CD14-positive monocyte (primary cell): ENCODE results near the gene WDR35. TPM values are rescaled to one million over a fixed set of nuclear protein-coding genes. Genes with fewer than 3 reads are reported as not detected.

Source experiments
- DNase-seq, 3 donors: peaks; one replicate each; pipeline ENCODE4 v3.0.0-alpha.2; 2011 to 2022
- H2AFZ ChIP-seq: 2 replicates; pipeline ENCODE4 v1.6.0; 2012; ENCODE audit warnings: mild to moderate bottlenecking, low read depth, low read length, inconsistent platforms; ENCODE audit not compliant: insufficient read depth, poor library complexity, severe bottlenecking
- H3K27ac ChIP-seq, 2 donors: 1 replicate in 1 of 2; 2 replicates in 1 of 2; pipeline ENCODE4 v1.5.1; 2012 to 2013; ENCODE audit warnings: low read length in 2 of 2, control low read depth in 1 of 2, inconsistent platforms in 1 of 2, low read depth in 1 of 2, mild to moderate bottlenecking in 1 of 2
- H3K27me3 ChIP-seq, 2 donors: one replicate each; pipeline versions ENCODE4 v1.6.0 to v1.6.1; 2011 to 2013; ENCODE audit warnings: low read length in 2 of 2; ENCODE audit not compliant: control insufficient read depth in 2 of 2, insufficient read depth in 2 of 2
- H3K36me3 ChIP-seq, 2 donors: replicated peaks in 1 of 2; 1 replicate in 1 of 2; 2 replicates in 1 of 2; pipeline versions ENCODE4 v1.5.1 to v1.6.1; 2012 to 2013; ENCODE audit warnings: low read length in 2 of 2, control low read depth in 1 of 2, inconsistent platforms in 1 of 2, mild to moderate bottlenecking in 1 of 2; ENCODE audit not compliant: insufficient read depth in 2 of 2, control insufficient read depth in 1 of 2
- H3K4me1 ChIP-seq, 2 donors: 1 replicate in 1 of 2; 2 replicates in 1 of 2; pipeline versions ENCODE4 v1.5.1 to v1.6.1; 2012 to 2013; ENCODE audit warnings: low read length in 2 of 2, control low read depth in 1 of 2, inconsistent platforms in 1 of 2, mild to moderate bottlenecking in 1 of 2, moderate library complexity in 1 of 2; ENCODE audit not compliant: insufficient read depth in 2 of 2, control insufficient read depth in 1 of 2
- H3K4me2 ChIP-seq: replicated peaks from 2 replicates; pipeline ENCODE3; 2012; ENCODE audit warnings: low read length, moderate library complexity, mild to moderate bottlenecking; ENCODE audit not compliant: poor library complexity, severe bottlenecking; ENCODE audit errors: extremely low read depth
- H3K4me3 ChIP-seq, 3 experiments: fragments of 200-600 bp in 1 of 3; sonication (generic) in 1 of 3; replicated peaks in 1 of 3; 1 replicate in 2 of 3; 2 replicates in 1 of 3; pipeline ENCODE4 v1.5.1; 2011 to 2013; ENCODE audit warnings: low read length in 3 of 3, mild to moderate bottlenecking in 3 of 3, control low read depth in 2 of 3, low read depth in 2 of 3, inconsistent platforms in 1 of 3, moderate library complexity in 1 of 3
- H3K79me2 ChIP-seq: 2 replicates; pipeline ENCODE4 v1.6.0; 2012; ENCODE audit warnings: mild to moderate bottlenecking, control low read depth, inconsistent platforms, low read length, moderate library complexity; ENCODE audit not compliant: insufficient read depth
- H3K9ac ChIP-seq: 2 replicates; pipeline ENCODE4 v1.6.0; 2017; ENCODE audit warnings: low read length, mild to moderate bottlenecking; ENCODE audit not compliant: insufficient read depth, poor library complexity, severe bottlenecking
- H3K9me3 ChIP-seq, 2 donors: replicated peaks in 1 of 2; 1 replicate in 1 of 2; 2 replicates in 1 of 2; pipeline versions ENCODE4 v1.5.1 to v1.6.1; 2012 to 2013; ENCODE audit warnings: low read length in 2 of 2, control low read depth in 1 of 2; ENCODE audit not compliant: control insufficient read depth in 1 of 2, insufficient read depth in 1 of 2
- H4K20me1 ChIP-seq: 2 replicates; pipeline ENCODE4 v1.6.0; 2012; ENCODE audit warnings: mild to moderate bottlenecking, low read length, control low read depth, moderate library complexity; ENCODE audit not compliant: insufficient read depth
- H3K27ac Mint-ChIP-seq, 7 donors: one replicate each; pipeline ENCODE4 v1.8.0; 2020; ENCODE audit warnings: mild to moderate bottlenecking in 7 of 7, mixed read lengths in 7 of 7, moderate library complexity in 6 of 7, inconsistent platforms in 2 of 7
- H3K27me3 Mint-ChIP-seq, 3 donors: one replicate each; pipeline ENCODE4 v1.8.0; 2021 to 2022; ENCODE audit warnings: low read depth in 3 of 3, mild to moderate bottlenecking in 3 of 3, mixed read lengths in 3 of 3, moderate library complexity in 3 of 3, inconsistent platforms in 1 of 3
- H3K36me3 Mint-ChIP-seq, 2 donors: one replicate each; pipeline ENCODE4 v1.8.0; 2020; ENCODE audit warnings: mixed read lengths in 2 of 2, inconsistent platforms in 1 of 2, mild to moderate bottlenecking in 1 of 2
- H3K4me1 Mint-ChIP-seq: one replicate; pipeline ENCODE4 v1.8.0; 2020; ENCODE audit warnings: mild to moderate bottlenecking, mixed read lengths
- H3K4me3 Mint-ChIP-seq, 2 donors: one replicate each; pipeline ENCODE4 v1.8.0; 2020; ENCODE audit warnings: mild to moderate bottlenecking in 2 of 2, mixed read lengths in 2 of 2, moderate library complexity in 1 of 2
- H3K9me3 Mint-ChIP-seq, 7 donors: one replicate each; pipeline ENCODE4 v1.8.0; 2020 to 2022; ENCODE audit warnings: mixed read lengths in 7 of 7, mild to moderate bottlenecking in 6 of 7, moderate library complexity in 6 of 7, inconsistent platforms in 2 of 7
- WGBS: methylation state at CpG from one replicate; pipeline ENCODE4 v1.1.5; 2013; ENCODE audit warnings: missing lambda C conversion rate; ENCODE audit not compliant: insufficient coverage; 5-methylcytosine and 5-hydroxymethylcytosine counted together
- intact Hi-C, 2 donors: fragments of 100-400 bp; cut with micrococcal nuclease; formaldehyde crosslinking; loops; one replicate each; pipeline versions ENCODE4 v1.15.0 to v1.15.1; 2023
- polyA plus RNA-seq, 3 donors: library from polyadenylated mRNA; depleted of rRNA in 1 of 3; unstranded in 2 of 3; stranded (reverse) in 1 of 3; fragments of 300-500 nt in 2 of 3; fragments of >200 nt in 1 of 3; fragmentation: Illumina TruSeq in 2 of 3; gene quantifications; 1 replicate in 2 of 3; 2 replicates in 1 of 3; pipeline ENCODE4 v1.2.3, GENCODE V29; 2012 to 2021
- TF ChIP-seq, protein P1 (sequence below): fragments of 200-600 bp; IDR thresholded peaks from one replicate; pipeline ENCODE4 v1.8.0; 2022; ENCODE audit warnings: antibody characterized with exemption, mild to moderate bottlenecking

The WDR35 gene
- polyA plus RNA-seq, 3 donors = 0.28 to 1.0 (median 0.67) TPM

DNA sequence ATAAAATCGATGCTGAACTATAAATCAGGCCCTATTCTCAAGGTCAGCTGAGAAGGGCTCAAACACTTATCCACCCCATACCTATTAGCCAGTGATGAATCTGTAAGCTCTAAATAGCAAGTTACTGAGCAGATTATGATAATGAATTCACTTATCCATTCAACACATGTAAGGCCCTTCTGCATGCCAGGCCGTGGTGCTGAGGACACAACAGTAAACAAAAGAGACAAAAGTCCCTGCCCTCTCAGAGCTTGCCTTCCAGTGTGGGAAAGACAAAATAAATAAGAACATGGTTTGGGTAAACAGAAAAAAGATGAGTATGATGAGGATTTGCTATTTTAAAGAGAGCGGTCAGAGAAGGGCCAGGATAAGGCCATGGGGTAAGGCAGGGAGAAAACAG lies 99.8 kb downstream of the WDR35 start:
- Histone ChIP-seq H3K79me2 (peaks cover 20% of the 10 kb centered on the region), H3K9ac (no peak overlapping the region), H2AFZ (no peak overlapping the region), H3K27me3 (no peaks in the 10 kb centered on the region), H3K4me2 (no peak overlapping the region), H3K36me3 (no peaks in the 10 kb centered on the region), H3K9me3 (no peaks in the 10 kb centered on the region), H3K4me1 (peaks cover 30 to 38% of the 10 kb centered on the region in 2 donors), H4K20me1 (no peaks in the 10 kb centered on the region), H3K4me3 (no peak overlapping the region), H3K27ac (no peak overlapping the region)
- Mint-ChIP-seq H3K4me3 (no peak overlapping the region), H3K36me3 (peaks cover 11 to 16% of the 10 kb centered on the region in 2 donors), H3K4me1 (peaks cover 36% of the 10 kb centered on the region), H3K9me3 (peaks cover 5 to 14% (median 13%) of the 10 kb centered on the region in 7 donors), H3K27ac (peak overlapping the region in 5 of 7 donors; percentile 8 to 66 (median 33)), H3K27me3 (peaks cover 0 to 6% (median 4%) of the 10 kb centered on the region in 3 donors)
- TF ChIP-seq, protein P1, sequence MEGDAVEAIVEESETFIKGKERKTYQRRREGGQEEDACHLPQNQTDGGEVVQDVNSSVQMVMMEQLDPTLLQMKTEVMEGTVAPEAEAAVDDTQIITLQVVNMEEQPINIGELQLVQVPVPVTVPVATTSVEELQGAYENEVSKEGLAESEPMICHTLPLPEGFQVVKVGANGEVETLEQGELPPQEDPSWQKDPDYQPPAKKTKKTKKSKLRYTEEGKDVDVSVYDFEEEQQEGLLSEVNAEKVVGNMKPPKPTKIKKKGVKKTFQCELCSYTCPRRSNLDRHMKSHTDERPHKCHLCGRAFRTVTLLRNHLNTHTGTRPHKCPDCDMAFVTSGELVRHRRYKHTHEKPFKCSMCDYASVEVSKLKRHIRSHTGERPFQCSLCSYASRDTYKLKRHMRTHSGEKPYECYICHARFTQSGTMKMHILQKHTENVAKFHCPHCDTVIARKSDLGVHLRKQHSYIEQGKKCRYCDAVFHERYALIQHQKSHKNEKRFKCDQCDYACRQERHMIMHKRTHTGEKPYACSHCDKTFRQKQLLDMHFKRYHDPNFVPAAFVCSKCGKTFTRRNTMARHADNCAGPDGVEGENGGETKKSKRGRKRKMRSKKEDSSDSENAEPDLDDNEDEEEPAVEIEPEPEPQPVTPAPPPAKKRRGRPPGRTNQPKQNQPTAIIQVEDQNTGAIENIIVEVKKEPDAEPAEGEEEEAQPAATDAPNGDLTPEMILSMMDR = no peak
- intact Hi-C loops = no loop called here
- no peak for DNase-seq
- 100% methylated on average over 1 of the region's 3 CpGs for WGBS

DNA sequence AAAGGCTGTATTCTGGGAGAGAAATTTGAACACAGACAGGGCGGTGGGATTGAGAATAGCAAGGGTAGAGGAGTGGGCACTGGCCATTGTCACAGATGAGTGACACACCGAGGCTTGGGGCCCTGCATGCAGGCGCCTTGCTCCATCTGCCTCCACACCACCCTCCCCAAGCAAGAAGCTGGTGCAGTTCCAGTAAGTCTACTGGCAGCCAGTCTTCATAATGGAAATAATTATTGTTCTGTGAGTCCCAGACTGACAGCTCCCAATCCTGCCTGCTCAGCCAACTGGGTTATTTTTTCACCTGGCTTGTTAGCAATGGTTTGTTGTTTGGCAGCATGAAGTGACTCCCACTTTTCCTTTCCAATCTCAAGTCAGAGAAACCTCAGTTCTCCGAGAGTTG lies 101.1 kb downstream of the WDR35 start:
- peaks cover 5 to 14% (median 14%) of the 10 kb centered on the region in 7 donors for H3K9me3 Mint-ChIP-seq
- H3K9me3 ChIP-seq = no peaks in the 10 kb centered on the region

More for the DNA sequence above, 101.1 kb downstream of the WDR35 start:
- Histone ChIP-seq H3K79me2 (peaks cover 12% of the 10 kb centered on the region), H3K4me1 (peaks cover 30 to 38% of the 10 kb centered on the region in 2 donors), H3K4me3 (no peak overlapping the region), H3K9ac (no peak overlapping the region), H3K27me3 (no peaks in the 10 kb centered on the region), H3K4me2 (no peak overlapping the region), H2AFZ (no peak overlapping the region), H3K36me3 (no peaks in the 10 kb centered on the region), H4K20me1 (no peaks in the 10 kb centered on the region), H3K27ac (no peak overlapping the region)
- peaks cover 0 to 7% (median 4%) of the 10 kb centered on the region in 3 donors for H3K27me3 Mint-ChIP-seq
- intact Hi-C loops = loop anchor here in 1 of 2 donors (10.0 kb wide), 1 partner anchor 756 kb away; no protein-coding TSS in a partner anchor
- peak overlapping the region in 2 of 7 donors; percentile 31 to 68 for H3K27ac Mint-ChIP-seq
- peaks cover 11 to 12% of the 10 kb centered on the region in 2 donors for H3K36me3 Mint-ChIP-seq
- WGBS = no CpG with 5 or more reads among the region's 4 CpGs
- TF ChIP-seq, protein P1 = no peak
- H3K4me3 Mint-ChIP-seq = no peak overlapping the region
- peaks cover 36% of the 10 kb centered on the region for H3K4me1 Mint-ChIP-seq
- DNase-seq = no peak
